LNCaP clone FGC (cell line): Measurements from ENCODE around the gene UTF1.

Experiments used
- DNase-seq: peaks from one replicate; pipeline ENCODE4 v3.0.0-alpha.2; 2011; ENCODE audit warnings: low read depth
- H3K4me3 ChIP-seq: 2 replicates; pipeline ENCODE4 v1.5.1; 2011; ENCODE audit warnings: mild to moderate bottlenecking, low read depth, low read length, control low read depth
- CTCF ChIP-seq: IDR thresholded peaks from 2 replicates; pipeline ENCODE4 v1.5.1; 2012; ENCODE audit warnings: mild to moderate bottlenecking; ENCODE audit not compliant: control insufficient read depth, insufficient read depth; ENCODE audit errors: extremely low read depth

The UTF1 gene

GRCh38 chr10:133272301-133272963, 42.4 kb downstream of the UTF1 start:
- DNase-seq: no peak
- H3K4me3 ChIP-seq: no peak overlapping the region
- TF ChIP-seq CTCF: no peak

- no peak overlapping the region for H3K4me3 ChIP-seq
- no peak for DNase-seq
- no peak for TF ChIP-seq CTCF
Observed at GRCh38 chr10:133272964-133273420, 43.0 kb downstream of the UTF1 start.

GRCh38 chr10:133273534-133274143, 43.6 kb downstream of the UTF1 start:
- TF ChIP-seq CTCF: no peak
- H3K4me3 ChIP-seq: no peak overlapping the region
- no peak for DNase-seq

GRCh38 chr10:133274751-133275683, 45.0 kb downstream of the UTF1 start:
- DNase-seq: no peak
- H3K4me3 ChIP-seq: no peak overlapping the region
- no peak for TF ChIP-seq CTCF

- no peak overlapping the region for H3K4me3 ChIP-seq
- TF ChIP-seq CTCF: no peak
- DNase-seq: no peak
Observed at GRCh38 chr10:133275684-133276092, 45.7 kb downstream of the UTF1 start.

GRCh38 chr10:133276100-133276434, 46.0 kb downstream of the UTF1 start:
- H3K4me3 ChIP-seq: no peak overlapping the region
- no peak for DNase-seq
- TF ChIP-seq CTCF: no peak
